Prostate gland (tissue), 2 donors: ENCODE measurements around the gene TFF1. TPM values are rescaled to one million over a fixed set of nuclear protein-coding genes. Genes with fewer than 3 reads are reported as not detected.

Experiments used
- DNase-seq: peaks from one replicate; pipeline ENCODE4 v3.0.0-alpha.2; 2019; ENCODE audit warnings: low spot score
- H3K27ac ChIP-seq, 2 donors: fragments of 200-600 bp; sonication (generic); 2 replicates each; pipeline ENCODE4 v1.5.1; 2017 to 2019
- H3K27me3 ChIP-seq: fragments of 200-600 bp; sonication (generic); replicated peaks from 2 replicates; pipeline ENCODE4 v1.5.1; 2019; ENCODE audit not compliant: insufficient read depth
- H3K36me3 ChIP-seq, 2 donors: fragments of 200-600 bp; sonication (generic); 1 replicate in 1 of 2; 2 replicates in 1 of 2; pipeline versions ENCODE4 v1.5.1 to v1.8.1; 2017 to 2019
- H3K4me1 ChIP-seq: fragments of 200-600 bp; sonication (generic); replicated peaks from 2 replicates; pipeline ENCODE4 v1.5.1; 2019
- H3K4me3 ChIP-seq, 2 donors: fragments of 200-600 bp; sonication (generic); 2 replicates each; pipeline ENCODE4 v1.5.1; 2017 to 2019
- H3K9me3 ChIP-seq: fragments of 200-600 bp; sonication (generic); 2 replicates; pipeline ENCODE4 v1.5.1; 2017
- POLR2A ChIP-seq: fragments of 450-650 bp; IDR thresholded peaks from one replicate; pipeline ENCODE4 v1.6.1; 2016; ENCODE audit warnings: antibody characterized with exemption, mild to moderate bottlenecking
- POLR2AphosphoS5 ChIP-seq: sonication (generic); formaldehyde crosslinking; IDR thresholded peaks from one replicate; pipeline ENCODE4 v1.6.1; 2017; ENCODE audit warnings: antibody characterized with exemption
- WGBS: methylation state at CpG from one replicate; pipeline ENCODE4 v1.1.5; 2018; 5-methylcytosine and 5-hydroxymethylcytosine counted together
- intact Hi-C: fragments of 100-400 bp; cut with DNase I; formaldehyde crosslinking; loops from one replicate; pipeline ENCODE4 v1.14.2; 2022
- total RNA-seq, 2 donors: library from RNA; depleted of rRNA; stranded (reverse); fragments of >200 nt; gene quantifications; one replicate each; pipeline ENCODE4 v1.1.0, GENCODE V29; 2016
- TF ChIP-seq, protein P1 (sequence below), 4 experiments: fragments of 200-600 bp in 2 of 4; fragments of 450-650 bp in 2 of 4; sonication (generic) in 2 of 4; IDR thresholded peaks; 1 replicate in 3 of 4; 2 replicates in 1 of 4; pipeline ENCODE4 v1.5.1; 2016 to 2019; ENCODE audit warnings: antibody characterized with exemption in 4 of 4, mild to moderate bottlenecking in 2 of 4, moderate library complexity in 2 of 4

Gene TFF1
- total RNA-seq, 2 donors from 2014 or later, result 4.7 to 16.2 TPM

DNA sequence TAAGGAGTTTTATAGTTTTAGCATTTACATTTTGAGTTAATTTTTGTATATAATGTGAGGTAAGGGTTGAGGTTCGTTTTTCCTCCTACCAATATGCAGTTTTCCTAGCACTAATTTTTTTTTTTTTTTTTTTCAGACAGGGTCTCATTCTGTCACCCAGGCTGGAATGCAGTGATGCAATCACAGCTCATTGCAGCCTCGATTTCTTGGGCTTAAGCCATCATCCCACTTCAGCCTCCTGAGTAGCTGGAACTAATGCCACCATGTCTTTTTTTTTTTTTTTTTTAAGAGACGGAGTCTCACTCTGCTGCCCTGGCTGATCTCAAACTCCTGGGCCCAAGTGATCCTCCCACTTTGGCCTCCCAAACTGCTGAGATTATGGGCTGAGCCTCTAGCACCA lies 34.8 kb upstream of the TFF1 start:
- 59% methylated on average over 3 of the region's 3 CpGs for WGBS
- Histone ChIP-seq H3K4me1 (no peaks in the 10 kb centered on the region), H3K27me3 (no peaks in the 10 kb centered on the region), H3K4me3 (no peak overlapping the region), H3K9me3 (no peaks in the 10 kb centered on the region), H3K36me3 (no peaks in the 10 kb centered on the region), H3K27ac (no peak overlapping the region)
- TF ChIP-seq POLR2AphosphoS5, result no peak
- TF ChIP-seq, protein P1, sequence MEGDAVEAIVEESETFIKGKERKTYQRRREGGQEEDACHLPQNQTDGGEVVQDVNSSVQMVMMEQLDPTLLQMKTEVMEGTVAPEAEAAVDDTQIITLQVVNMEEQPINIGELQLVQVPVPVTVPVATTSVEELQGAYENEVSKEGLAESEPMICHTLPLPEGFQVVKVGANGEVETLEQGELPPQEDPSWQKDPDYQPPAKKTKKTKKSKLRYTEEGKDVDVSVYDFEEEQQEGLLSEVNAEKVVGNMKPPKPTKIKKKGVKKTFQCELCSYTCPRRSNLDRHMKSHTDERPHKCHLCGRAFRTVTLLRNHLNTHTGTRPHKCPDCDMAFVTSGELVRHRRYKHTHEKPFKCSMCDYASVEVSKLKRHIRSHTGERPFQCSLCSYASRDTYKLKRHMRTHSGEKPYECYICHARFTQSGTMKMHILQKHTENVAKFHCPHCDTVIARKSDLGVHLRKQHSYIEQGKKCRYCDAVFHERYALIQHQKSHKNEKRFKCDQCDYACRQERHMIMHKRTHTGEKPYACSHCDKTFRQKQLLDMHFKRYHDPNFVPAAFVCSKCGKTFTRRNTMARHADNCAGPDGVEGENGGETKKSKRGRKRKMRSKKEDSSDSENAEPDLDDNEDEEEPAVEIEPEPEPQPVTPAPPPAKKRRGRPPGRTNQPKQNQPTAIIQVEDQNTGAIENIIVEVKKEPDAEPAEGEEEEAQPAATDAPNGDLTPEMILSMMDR (IDR thresholded peaks at IDR 0.05), result no peak
- TF ChIP-seq POLR2A, result no peak
- intact Hi-C loops, result no loop called here
- no peak for DNase-seq

DNA sequence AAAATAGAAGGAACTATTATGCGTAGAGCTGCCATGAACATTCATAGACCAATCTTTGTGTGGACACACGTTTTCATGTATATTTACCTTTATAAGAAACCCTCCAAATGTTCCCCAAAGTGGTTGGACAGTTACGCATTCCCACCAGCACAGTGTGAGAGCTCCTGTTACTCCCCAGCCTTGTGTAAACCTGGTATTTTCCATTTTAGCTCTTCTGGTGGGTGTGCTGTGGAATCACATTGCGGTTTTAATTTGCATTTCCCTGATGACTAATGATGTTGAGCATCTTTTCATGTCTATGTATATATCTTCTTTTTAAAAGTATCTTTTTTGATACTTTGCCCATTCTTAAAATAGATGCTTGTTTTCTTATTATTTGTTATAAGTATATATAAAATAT lies 34.2 kb upstream of the TFF1 start:
- TF ChIP-seq POLR2AphosphoS5 (no peak), POLR2A (no peak)
- TF ChIP-seq, protein P1 (IDR thresholded peaks at IDR 0.05), result no peak
- H3K36me3 ChIP-seq, result no peaks in the 10 kb centered on the region
- no peak overlapping the region for H3K4me3 ChIP-seq
- no peak overlapping the region for H3K27ac ChIP-seq
- WGBS, result 73% methylated on average over 4 of the region's 4 CpGs
- H3K9me3 ChIP-seq, result no peaks in the 10 kb centered on the region
- intact Hi-C loops, result no loop called here
- H3K4me1 ChIP-seq, result no peaks in the 10 kb centered on the region
- no peak for DNase-seq
- H3K27me3 ChIP-seq, result no peaks in the 10 kb centered on the region

DNA sequence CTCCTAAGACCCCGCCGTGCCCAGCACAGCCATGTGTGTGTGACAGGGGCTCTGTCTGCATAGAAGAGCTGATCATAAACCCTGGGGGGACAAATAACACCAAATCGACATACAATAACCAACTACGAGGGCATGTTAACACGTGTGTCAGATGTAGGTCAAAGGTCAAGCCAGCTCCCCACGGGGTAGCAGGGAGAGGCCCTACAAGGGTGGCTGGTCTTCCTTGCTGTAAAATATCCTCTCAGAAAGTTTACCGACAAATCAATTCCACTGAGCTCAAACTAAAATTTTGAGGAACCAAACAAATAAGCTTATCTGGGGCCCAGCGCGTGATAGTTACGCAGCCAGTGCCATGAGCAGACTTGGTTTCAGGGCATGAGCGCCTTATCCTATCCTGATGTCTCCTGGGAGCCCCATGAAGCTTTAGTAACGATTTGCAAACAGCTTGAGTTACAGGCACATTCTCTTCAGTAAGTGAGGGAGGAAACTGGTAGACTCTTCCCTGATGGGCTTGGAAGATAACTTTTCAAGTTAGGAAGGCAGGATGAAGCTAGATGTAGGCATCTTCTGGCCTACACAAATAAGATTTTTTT lies 32.2 kb upstream of the TFF1 start:
- H3K36me3 ChIP-seq, result no peaks in the 10 kb centered on the region
- H3K4me1 ChIP-seq, result no peaks in the 10 kb centered on the region
- no peaks in the 10 kb centered on the region for H3K27me3 ChIP-seq
- intact Hi-C loops, result no loop called here
- H3K9me3 ChIP-seq, result no peaks in the 10 kb centered on the region
- TF ChIP-seq, protein P1 (IDR thresholded peaks at IDR 0.05), result no peak
- TF ChIP-seq POLR2AphosphoS5 (no peak), POLR2A (no peak)
- H3K4me3 ChIP-seq, result no peak overlapping the region
- no peak for DNase-seq
- H3K27ac ChIP-seq, result no peak overlapping the region
- WGBS, result 66% methylated on average over 12 of the region's 12 CpGs

DNA sequence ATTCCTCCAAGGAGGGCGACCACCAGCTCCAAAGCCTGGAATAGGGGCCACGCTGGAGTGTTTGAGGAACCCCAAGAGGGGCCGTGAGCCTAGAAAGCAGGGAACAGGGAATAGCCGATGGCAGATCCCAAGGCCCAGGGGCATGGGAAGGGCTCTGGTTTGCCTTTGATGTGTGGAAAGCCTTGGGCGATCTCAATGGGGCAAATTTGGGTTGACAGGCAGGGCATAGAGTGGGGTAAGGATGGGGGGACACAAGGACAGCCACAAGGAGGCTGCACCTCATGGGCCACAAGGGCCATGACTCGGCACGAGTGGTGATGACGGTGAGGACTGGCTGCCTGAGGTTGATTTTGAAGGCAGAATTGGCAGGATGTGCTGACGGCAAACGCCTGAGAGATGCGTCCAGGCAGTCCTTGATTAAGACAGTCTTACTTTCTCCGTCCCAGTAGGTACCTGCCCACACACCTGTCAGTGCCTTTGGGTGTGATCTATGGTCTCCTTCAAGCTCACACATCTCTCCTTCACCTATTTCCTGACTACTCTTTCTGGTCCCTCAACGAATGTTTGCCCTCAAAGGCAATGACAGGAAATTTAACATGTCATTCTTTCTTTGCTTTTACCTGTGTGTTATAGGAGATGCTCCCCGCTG lies 31.5 kb upstream of the TFF1 start:
- no peak overlapping the region for H3K27ac ChIP-seq
- TF ChIP-seq, protein P1 (IDR thresholded peaks at IDR 0.05), result no peak
- no peak for TF ChIP-seq POLR2AphosphoS5
- TF ChIP-seq POLR2A, result no peak
- no peaks in the 10 kb centered on the region for H3K36me3 ChIP-seq
- no peaks in the 10 kb centered on the region for H3K4me1 ChIP-seq
- no peaks in the 10 kb centered on the region for H3K27me3 ChIP-seq
- intact Hi-C loops, result no loop called here
- H3K9me3 ChIP-seq, result no peaks in the 10 kb centered on the region
- H3K4me3 ChIP-seq, result no peak overlapping the region
- WGBS, result 85% methylated on average over 14 of the region's 14 CpGs
- DNase-seq, result no peak
